SJCRH30 (cell line): Measurements from ENCODE around the gene MIS18BP1. TPM values are rescaled to one million over a fixed set of nuclear protein-coding genes. Genes with fewer than 3 reads are reported as not detected.
A peak's percentile ranks its signal among the peaks of the same experiment; 100 is the strongest.

Experiments
- DNase-seq, 2 experiments: peaks; one replicate each; pipeline ENCODE4 v3.0.0-alpha.2; 2015 to 2020
- H3K27ac ChIP-seq: fragments of 250-450 bp; sonication (Bioruptor Pico); 2 replicates; pipeline ENCODE4 v1.5.1; 2020; ENCODE audit warnings: mild to moderate bottlenecking, moderate library complexity
- H3K27me3 ChIP-seq: fragments of 250-450 bp; sonication (Bioruptor Pico); 2 replicates; pipeline ENCODE4 v1.5.1; 2020; ENCODE audit warnings: mild to moderate bottlenecking, moderate library complexity
- H3K36me3 ChIP-seq: fragments of 250-450 bp; sonication (Bioruptor Pico); 2 replicates; pipeline ENCODE4 v1.5.1; 2020; ENCODE audit warnings: mild to moderate bottlenecking, moderate library complexity
- H3K4me1 ChIP-seq: fragments of 250-450 bp; sonication (Bioruptor Pico); 2 replicates; pipeline ENCODE4 v1.5.1; 2020; ENCODE audit warnings: mild to moderate bottlenecking, moderate library complexity
- H3K4me3 ChIP-seq: fragments of 250-450 bp; sonication (Bioruptor Pico); 2 replicates; pipeline ENCODE4 v1.5.1; 2020; ENCODE audit warnings: mild to moderate bottlenecking, moderate library complexity
- H3K9me3 ChIP-seq: fragments of 250-450 bp; sonication (Bioruptor Pico); replicated peaks from 2 replicates; pipeline ENCODE4 v1.5.1; 2020; ENCODE audit warnings: mild to moderate bottlenecking, moderate library complexity
- total RNA-seq: library from RNA; depleted of rRNA; stranded (reverse); fragments of >200 nt; shearing (Covaris generic); gene quantifications from 2 replicates; pipeline ENCODE4 v1.2.3, GENCODE V29; 2014

MIS18BP1 gene
- total RNA-seq, 1 experiment from 2014 or later, result 55.0 TPM

GRCh38 chr14:45212231-45212630 lies 40.8 kb downstream of the MIS18BP1 start:
- Histone ChIP-seq H3K4me1 (no peaks in the 10 kb centered on the region; the same call in 1 of the 2 replicates), H3K4me3 (no peak overlapping the region), H3K36me3 (peaks cover 49% of the 10 kb centered on the region), H3K27me3 (no peaks in the 10 kb centered on the region), H3K27ac (no peak overlapping the region), H3K9me3 (no peaks in the 10 kb centered on the region)
- no peak for DNase-seq

GRCh38 chr14:45211295-45211694 lies 41.7 kb downstream of the MIS18BP1 start:
- H3K27ac ChIP-seq, result no peak overlapping the region
- H3K4me1 ChIP-seq, result no peaks in the 10 kb centered on the region; the same call in 1 of the 2 replicates
- no peaks in the 10 kb centered on the region for H3K27me3 ChIP-seq
- DNase-seq, result no peak
- no peaks in the 10 kb centered on the region for H3K9me3 ChIP-seq
- H3K36me3 ChIP-seq, result peaks cover 49% of the 10 kb centered on the region
- H3K4me3 ChIP-seq, result no peak overlapping the region

GRCh38 chr14:45210159-45210558 lies 42.8 kb downstream of the MIS18BP1 start:
- H3K36me3 ChIP-seq, result peaks cover 46% of the 10 kb centered on the region
- H3K4me3 ChIP-seq, result no peak overlapping the region
- no peaks in the 10 kb centered on the region for H3K27me3 ChIP-seq
- H3K4me1 ChIP-seq, result no peaks in the 10 kb centered on the region; the same call in 1 of the 2 replicates
- H3K27ac ChIP-seq, result no peak overlapping the region
- no peaks in the 10 kb centered on the region for H3K9me3 ChIP-seq
- no peak for DNase-seq

GRCh38 chr14:45204241-45204640 lies 48.8 kb downstream of the MIS18BP1 start:
- Histone ChIP-seq H3K36me3 (peaks cover 59% of the 10 kb centered on the region), H3K27ac (no peak overlapping the region), H3K9me3 (no peaks in the 10 kb centered on the region), H3K4me1 (no peaks in the 10 kb centered on the region; the same call in 1 of the 2 replicates), H3K27me3 (no peaks in the 10 kb centered on the region), H3K4me3 (no peak overlapping the region)
- no peak for DNase-seq

- H3K4me1 ChIP-seq, result no peaks in the 10 kb centered on the region
- peak in 1 of 2 experiments; percentile 22 for DNase-seq
- no peaks in the 10 kb centered on the region for H3K9me3 ChIP-seq
- H3K4me3 ChIP-seq, result no peak overlapping the region
- no peak overlapping the region for H3K27ac ChIP-seq
- H3K27me3 ChIP-seq, result no peaks in the 10 kb centered on the region
- H3K36me3 ChIP-seq, result peaks cover 49% of the 10 kb centered on the region
Measured at GRCh38 chr14:45201905-45202304, 51.1 kb downstream of the MIS18BP1 start.

- Histone ChIP-seq H3K9me3 (no peaks in the 10 kb centered on the region), H3K4me3 (no peak overlapping the region), H3K27ac (no peak overlapping the region), H3K27me3 (no peaks in the 10 kb centered on the region), H3K36me3 (peaks cover 45% of the 10 kb centered on the region), H3K4me1 (no peaks in the 10 kb centered on the region)
- DNase-seq, result no peak
Measured at GRCh38 chr14:45199230-45199629, 53.8 kb downstream of the MIS18BP1 start.

- H3K9me3 ChIP-seq, result no peaks in the 10 kb centered on the region
- no peak overlapping the region for H3K27ac ChIP-seq
- DNase-seq, result no peak
- H3K4me1 ChIP-seq, result no peaks in the 10 kb centered on the region
- no peak overlapping the region for H3K4me3 ChIP-seq
- peaks cover 40% of the 10 kb centered on the region for H3K36me3 ChIP-seq
- H3K27me3 ChIP-seq, result no peaks in the 10 kb centered on the region
Measured at GRCh38 chr14:45198551-45198950, 54.5 kb downstream of the MIS18BP1 start.

- no peak overlapping the region for H3K4me3 ChIP-seq
- DNase-seq, result no peak
- H3K9me3 ChIP-seq, result no peaks in the 10 kb centered on the region
- H3K27me3 ChIP-seq, result no peaks in the 10 kb centered on the region
- H3K4me1 ChIP-seq, result no peaks in the 10 kb centered on the region
- no peak overlapping the region for H3K27ac ChIP-seq
- peaks cover 14% of the 10 kb centered on the region for H3K36me3 ChIP-seq
Measured at GRCh38 chr14:45194964-45195363, 58.0 kb downstream of the MIS18BP1 start.

GRCh38 chr14:45185100-45185814 lies 67.7 kb downstream of the MIS18BP1 start:
- H3K36me3 ChIP-seq, result peaks cover 20% of the 10 kb centered on the region
- no peaks in the 10 kb centered on the region for H3K27me3 ChIP-seq
- H3K27ac ChIP-seq, result no peak overlapping the region
- no peak overlapping the region for H3K4me3 ChIP-seq
- no peaks in the 10 kb centered on the region for H3K9me3 ChIP-seq
- no peaks in the 10 kb centered on the region for H3K4me1 ChIP-seq
- no peak for DNase-seq

GRCh38 chr14:45181806-45182205 lies 71.2 kb downstream of the MIS18BP1 start:
- Histone ChIP-seq H3K27ac (no peak overlapping the region), H3K4me3 (no peak overlapping the region), H3K9me3 (no peaks in the 10 kb centered on the region), H3K27me3 (no peaks in the 10 kb centered on the region), H3K4me1 (no peaks in the 10 kb centered on the region), H3K36me3 (0 out of 2 replicates have a peak, but pooled peaks cover 2% of the 10 kb centered on the region)
- no peak for DNase-seq

GRCh38 chr14:45181329-45181728 lies 71.7 kb downstream of the MIS18BP1 start:
- Histone ChIP-seq H3K4me1 (no peaks in the 10 kb centered on the region), H3K27me3 (no peaks in the 10 kb centered on the region), H3K36me3 (0 out of 2 replicates have a peak, but pooled peaks cover 2% of the 10 kb centered on the region), H3K9me3 (no peaks in the 10 kb centered on the region), H3K27ac (no peak overlapping the region), H3K4me3 (no peak overlapping the region)
- no peak for DNase-seq

- no peak overlapping the region for H3K4me3 ChIP-seq
- no peak for DNase-seq
- no peaks in the 10 kb centered on the region for H3K4me1 ChIP-seq
- H3K27ac ChIP-seq, result no peak overlapping the region
- H3K9me3 ChIP-seq, result no peaks in the 10 kb centered on the region
- H3K36me3 ChIP-seq, result peaks cover 15% of the 10 kb centered on the region
- no peaks in the 10 kb centered on the region for H3K27me3 ChIP-seq
Measured at GRCh38 chr14:45177076-45177475, 75.9 kb downstream of the MIS18BP1 start.

GRCh38 chr14:45169906-45170305 lies 83.1 kb downstream of the MIS18BP1 start:
- no peak for DNase-seq
- Histone ChIP-seq H3K27me3 (no peaks in the 10 kb centered on the region), H3K9me3 (no peaks in the 10 kb centered on the region), H3K27ac (no peak overlapping the region), H3K4me1 (no peaks in the 10 kb centered on the region), H3K36me3 (peaks cover 19% of the 10 kb centered on the region), H3K4me3 (no peak overlapping the region)

GRCh38 chr14:45156067-45156466 lies 96.9 kb downstream of the MIS18BP1 start:
- DNase-seq, result no peak
- H3K27ac ChIP-seq, result no peak overlapping the region
- no peaks in the 10 kb centered on the region for H3K4me1 ChIP-seq
- H3K9me3 ChIP-seq, result no peaks in the 10 kb centered on the region
- H3K4me3 ChIP-seq, result no peak overlapping the region
- no peaks in the 10 kb centered on the region for H3K27me3 ChIP-seq
- H3K36me3 ChIP-seq, result peaks cover 4% of the 10 kb centered on the region
